ENCODE results near the gene PREP. TPM values are rescaled to one million over a fixed set of nuclear protein-coding genes. Genes with fewer than 3 reads are reported as not detected.
A peak's percentile ranks its signal among the peaks of the same experiment; 100 is the strongest.
"Not testable (repeated sequence)": the region's sequence is repeated elsewhere in the genome, so short reads cannot be mapped to it uniquely, and the experiment has no call there.

Gene PREP
- total RNA-seq, 1 donor from 2014 or later = 42.9 TPM

- H3K36me3 Mint-ChIP-seq (ENCODE audit: low read depth) = no peaks in the 10 kb centered on the region
- H3K4me1 Mint-ChIP-seq = peaks cover 15% of the 10 kb centered on the region
- TF ChIP-seq, protein P1, sequence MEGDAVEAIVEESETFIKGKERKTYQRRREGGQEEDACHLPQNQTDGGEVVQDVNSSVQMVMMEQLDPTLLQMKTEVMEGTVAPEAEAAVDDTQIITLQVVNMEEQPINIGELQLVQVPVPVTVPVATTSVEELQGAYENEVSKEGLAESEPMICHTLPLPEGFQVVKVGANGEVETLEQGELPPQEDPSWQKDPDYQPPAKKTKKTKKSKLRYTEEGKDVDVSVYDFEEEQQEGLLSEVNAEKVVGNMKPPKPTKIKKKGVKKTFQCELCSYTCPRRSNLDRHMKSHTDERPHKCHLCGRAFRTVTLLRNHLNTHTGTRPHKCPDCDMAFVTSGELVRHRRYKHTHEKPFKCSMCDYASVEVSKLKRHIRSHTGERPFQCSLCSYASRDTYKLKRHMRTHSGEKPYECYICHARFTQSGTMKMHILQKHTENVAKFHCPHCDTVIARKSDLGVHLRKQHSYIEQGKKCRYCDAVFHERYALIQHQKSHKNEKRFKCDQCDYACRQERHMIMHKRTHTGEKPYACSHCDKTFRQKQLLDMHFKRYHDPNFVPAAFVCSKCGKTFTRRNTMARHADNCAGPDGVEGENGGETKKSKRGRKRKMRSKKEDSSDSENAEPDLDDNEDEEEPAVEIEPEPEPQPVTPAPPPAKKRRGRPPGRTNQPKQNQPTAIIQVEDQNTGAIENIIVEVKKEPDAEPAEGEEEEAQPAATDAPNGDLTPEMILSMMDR (conservative IDR thresholded peaks at IDR 0.05) = no peak
- H3K4me3 Mint-ChIP-seq = no peak overlapping the region
- H3K9me3 Mint-ChIP-seq = no peaks in the 10 kb centered on the region
- no peaks in the 10 kb centered on the region for H3K27me3 Mint-ChIP-seq (ENCODE audit: low read depth)
- H3K27ac Mint-ChIP-seq (ENCODE audit: unreplicated experiment) = no peak overlapping the region
- no peak for DNase-seq (ENCODE audit: low read depth, low spot score)
Measured at GRCh38 chr6:105429676-105430075, 26.8 kb upstream of the PREP start.

- TF ChIP-seq, protein P1 (conservative IDR thresholded peaks at IDR 0.05) = no peak
- Mint-ChIP-seq H3K4me1 (peaks cover 15% of the 10 kb centered on the region), H3K27ac (ENCODE audit: unreplicated experiment) (peak overlapping the region; percentile 8), H3K9me3 (no peaks in the 10 kb centered on the region), H3K4me3 (no peak overlapping the region), H3K36me3 (ENCODE audit: low read depth) (no peaks in the 10 kb centered on the region), H3K27me3 (ENCODE audit: low read depth) (no peaks in the 10 kb centered on the region)
- no peak for DNase-seq (ENCODE audit: low read depth, low spot score)
Measured at GRCh38 chr6:105428342-105428957, 25.6 kb upstream of the PREP start.

DNA sequence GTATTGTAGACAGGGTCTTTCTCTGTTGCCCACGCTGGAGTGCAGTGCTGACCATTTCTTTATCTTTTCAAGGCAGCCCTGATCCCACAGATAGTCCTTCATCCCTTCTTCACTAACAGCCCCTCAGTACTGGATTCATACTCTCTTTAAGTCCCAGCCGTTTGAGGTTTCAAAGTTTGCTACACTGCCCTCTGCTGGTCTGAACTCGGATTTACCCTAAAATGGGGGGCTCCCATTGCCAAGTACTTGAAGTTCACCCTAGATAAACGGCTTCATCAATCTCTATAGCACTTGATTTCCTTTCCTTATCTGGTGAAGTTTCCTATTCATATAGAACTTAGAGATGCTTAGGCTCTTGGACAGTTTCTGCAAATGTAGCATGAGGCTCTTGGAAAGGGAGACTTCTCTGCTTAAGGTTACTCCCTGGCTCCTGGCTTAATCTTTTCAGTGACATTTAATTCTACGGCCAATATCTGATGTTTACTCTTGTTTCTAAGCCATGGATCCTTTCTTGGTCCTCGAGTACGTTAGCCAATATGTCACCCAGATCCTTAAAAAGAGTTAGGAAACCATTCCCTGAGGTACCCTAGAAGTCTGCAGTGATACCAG is 21.4 kb upstream of the PREP start:
- Mint-ChIP-seq H3K27ac (ENCODE audit: unreplicated experiment) (no peak overlapping the region), H3K4me3 (no peak overlapping the region), H3K27me3 (ENCODE audit: low read depth) (no peaks in the 10 kb centered on the region), H3K9me3 (peaks cover 2% of the 10 kb centered on the region), H3K36me3 (ENCODE audit: low read depth) (no peaks in the 10 kb centered on the region), H3K4me1 (peaks cover 15% of the 10 kb centered on the region)
- peak; percentile 70 for DNase-seq (ENCODE audit: low read depth, low spot score)
- TF ChIP-seq, protein P1 (conservative IDR thresholded peaks at IDR 0.05) = peak; percentile 78

GRCh38 chr6:105416971-105417370 is 14.1 kb upstream of the PREP start:
- H3K27ac Mint-ChIP-seq (ENCODE audit: unreplicated experiment); H3K4me3 Mint-ChIP-seq; H3K4me1 Mint-ChIP-seq; DNase-seq (ENCODE audit: low read depth, low spot score); H3K27me3 Mint-ChIP-seq (ENCODE audit: low read depth): not testable (repeated sequence)
- H3K9me3 Mint-ChIP-seq = peaks cover 34% of the 10 kb centered on the region
- peaks cover 34% of the 10 kb centered on the region for H3K36me3 Mint-ChIP-seq (ENCODE audit: low read depth)

GRCh38 chr6:105409734-105410133 is 6.9 kb upstream of the PREP start:
- TF ChIP-seq, protein P1 (conservative IDR thresholded peaks at IDR 0.05) = no peak
- no peak overlapping the region for H3K4me3 Mint-ChIP-seq
- H3K9me3 Mint-ChIP-seq = peaks cover 16% of the 10 kb centered on the region
- no peaks in the 10 kb centered on the region for H3K4me1 Mint-ChIP-seq
- H3K27me3 Mint-ChIP-seq (ENCODE audit: low read depth) = peaks cover 2% of the 10 kb centered on the region
- no peak for DNase-seq (ENCODE audit: low read depth, low spot score)
- H3K36me3 Mint-ChIP-seq (ENCODE audit: low read depth) = peaks cover 19% of the 10 kb centered on the region
- no peak overlapping the region for H3K27ac Mint-ChIP-seq (ENCODE audit: unreplicated experiment)

Measured in neural crest cell (in vitro differentiated cells).